ENCODE data around the gene ZNF574. TPM values are rescaled to one million over a fixed set of nuclear protein-coding genes. Genes with fewer than 3 reads are reported as not detected.

The ZNF574 gene
- total RNA-seq, 1 experiment from 2014 or later, result 35.6 TPM

GRCh38 chr19:42059196-42059595, 16.8 kb upstream of the ZNF574 start:
- no peak overlapping the region for H2BK5ac ChIP-seq (ENCODE audit: insufficient read length, low read length)
- H2BK12ac ChIP-seq (ENCODE audit: insufficient read length, low read depth, low read length), result no peak overlapping the region
- H3K9ac ChIP-seq (ENCODE audit: extremely low read depth, insufficient read length, low read length), result no peak overlapping the region
- Mint-ChIP-seq H3K36me3 (ENCODE audit: insufficient read depth in 1 of 3, low read depth in 3 of 3) (peaks cover 59 to 86% (median 81%) of the 10 kb centered on the region in 3 experiments), H3K4me3 (no peak overlapping the region; a peak in 1 of 5 replicates), H3K9me3 (no peaks in the 10 kb centered on the region), H3K27ac (no peak overlapping the region; a peak in 1 of 7 replicates), H3K27me3 (ENCODE audit: low read depth) (no peaks in the 10 kb centered on the region; the same call in 1 of the 2 replicates), H3K4me1 (no peaks in the 10 kb centered on the region)
- H2AFZ ChIP-seq (ENCODE audit: low read length), result no peak overlapping the region
- no peaks in the 10 kb centered on the region for H3K4me1 ChIP-seq (ENCODE audit: insufficient read depth, low read length)
- no peak overlapping the region for H2AK5ac ChIP-seq (ENCODE audit: insufficient read length, low read length)
- no peak overlapping the region for H3K27ac ChIP-seq (ENCODE audit: insufficient read length, low read depth, low read length)
- no peaks in the 10 kb centered on the region for H3K9me3 ChIP-seq (ENCODE audit: control insufficient read depth, low read depth, low read length)
- no CpG with 5 or more reads among the region's 13 CpGs for WGBS (ENCODE audit: extremely low coverage, insufficient read length, low lambda C conversion rate)
- no peak overlapping the region for H3K23ac ChIP-seq (ENCODE audit: insufficient read length, low read depth, low read length)
- H3T11ph ChIP-seq (ENCODE audit: low read length), result no peak overlapping the region
- no peak overlapping the region for H3K14ac ChIP-seq (ENCODE audit: insufficient read depth, low read length)
- H4K8ac ChIP-seq (replicated peaks; ENCODE audit: insufficient read length, low read depth, low read length), result no peak overlapping the region
- no peak overlapping the region for H2BK20ac ChIP-seq (ENCODE audit: low read depth, low read length, poor library complexity, severe bottlenecking)
- DNase-seq, result no peak
- no peaks in the 10 kb centered on the region for H3K79me1 ChIP-seq (ENCODE audit: insufficient read depth, low read depth, low read length, poor library complexity, severe bottlenecking)
- H3K79me2 ChIP-seq (ENCODE audit: insufficient read depth, low read length), result no peaks in the 10 kb centered on the region
- no peaks in the 10 kb centered on the region for H3K27me3 ChIP-seq (ENCODE audit: insufficient read depth, low read length)
- H2BK15ac ChIP-seq (ENCODE audit: low read depth, low read length), result no peak overlapping the region
- no peak overlapping the region for H2BK120ac ChIP-seq (ENCODE audit: low read depth, low read length, poor library complexity, severe bottlenecking)
- no peak for TF ChIP-seq CTCF (conservative IDR thresholded peaks at IDR 0.05)
- no peak overlapping the region for H3K4me2 ChIP-seq (ENCODE audit: insufficient read depth, insufficient read length, low read length)
- no peak overlapping the region for H3K56ac ChIP-seq (ENCODE audit: insufficient read length, low read depth, low read length)
- no peak overlapping the region for H3K4ac ChIP-seq (ENCODE audit: low read depth, low read length)
- H4K20me1 ChIP-seq (ENCODE audit: control insufficient read depth, insufficient read depth, insufficient read length), result peaks cover under 1% of the 10 kb centered on the region
- no peak overlapping the region for H4K5ac ChIP-seq (ENCODE audit: insufficient read length, low read depth, low read length)
- no peaks in the 10 kb centered on the region for H3K23me2 ChIP-seq (ENCODE audit: insufficient read length, low read depth, low read length, poor library complexity, severe bottlenecking)
- no peak overlapping the region for H4K91ac ChIP-seq (ENCODE audit: insufficient read length, low read depth, low read length)
- no peak overlapping the region for H3K18ac ChIP-seq (ENCODE audit: insufficient read length, low read depth, low read length)

Data from H9 (cell line).